CD1c-positive myeloid dendritic cell (primary cell): ENCODE results near the gene ARSB.
A peak's percentile ranks its signal among the peaks of the same experiment; 100 is the strongest.
"Not testable (repeated sequence)": the region's sequence is repeated elsewhere in the genome, so short reads cannot be mapped to it uniquely, and the experiment has no call there.

Experiments used
- DNase-seq: peaks from one replicate; pipeline ENCODE4 v3.0.0-alpha.2; 2016; ENCODE audit errors: extremely low spot score

The ARSB gene

GRCh38 chr5:78953092-78953800 is 31.9 kb downstream of the ARSB start:
- DNase-seq = no peak

- no peak for DNase-seq
Observed at GRCh38 chr5:78930721-78931120, 54.4 kb downstream of the ARSB start.

DNA sequence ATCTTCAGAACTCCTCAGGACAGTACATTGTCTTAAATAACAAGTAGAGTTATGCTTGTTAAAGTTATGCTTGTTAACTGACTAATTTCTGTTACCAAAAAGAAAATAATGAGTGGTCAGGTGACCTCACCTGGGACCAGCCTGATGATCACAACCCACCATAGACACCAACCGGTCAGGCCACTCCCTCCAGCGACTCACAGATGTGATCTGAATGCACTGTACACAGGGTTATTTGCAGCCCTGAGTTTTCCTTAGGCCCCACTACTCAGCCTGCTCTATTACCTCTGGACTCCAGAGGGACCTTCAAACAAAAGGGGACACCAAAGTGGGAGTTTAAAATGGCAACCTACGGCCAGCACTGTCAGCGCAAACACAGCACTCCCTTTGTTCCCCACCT is 55.3 kb downstream of the ARSB start:
- no peak for DNase-seq

DNA sequence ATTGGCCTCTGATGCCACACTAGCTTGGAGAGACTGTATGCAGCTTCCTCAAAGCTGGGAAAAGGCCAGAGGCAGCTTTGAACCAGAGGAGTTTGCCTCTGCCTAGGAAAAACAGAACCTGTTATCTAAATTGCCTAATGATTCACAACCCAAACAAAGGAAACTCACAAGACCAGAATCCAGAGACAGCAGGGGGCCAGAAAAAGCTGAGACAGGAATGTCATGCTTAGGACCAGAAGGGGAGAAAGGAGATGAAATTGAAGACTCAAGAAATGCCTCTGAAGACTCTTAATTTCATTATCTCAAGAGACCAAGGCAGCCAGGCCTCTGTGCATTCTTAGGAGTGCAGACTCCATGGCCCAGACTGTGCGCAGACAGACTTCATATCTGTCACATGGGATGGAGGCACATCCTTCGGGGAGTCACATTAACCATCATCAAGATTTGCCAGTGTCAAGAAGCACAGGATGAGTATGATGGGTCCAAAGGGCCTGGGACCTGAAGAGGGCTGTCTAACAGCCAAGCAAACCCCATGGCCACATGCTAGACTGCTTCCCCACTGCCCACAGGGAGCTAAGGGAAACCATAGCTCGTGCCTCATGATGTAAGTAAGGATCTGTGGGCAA is 57.3 kb downstream of the ARSB start:
- DNase-seq = no peak

- no peak for DNase-seq
Observed at GRCh38 chr5:78926252-78926651, 58.9 kb downstream of the ARSB start.

GRCh38 chr5:78925129-78925876 is 59.8 kb downstream of the ARSB start:
- no peak for DNase-seq

- DNase-seq = no peak
Observed at GRCh38 chr5:78923622-78923970, 61.5 kb downstream of the ARSB start.

DNA sequence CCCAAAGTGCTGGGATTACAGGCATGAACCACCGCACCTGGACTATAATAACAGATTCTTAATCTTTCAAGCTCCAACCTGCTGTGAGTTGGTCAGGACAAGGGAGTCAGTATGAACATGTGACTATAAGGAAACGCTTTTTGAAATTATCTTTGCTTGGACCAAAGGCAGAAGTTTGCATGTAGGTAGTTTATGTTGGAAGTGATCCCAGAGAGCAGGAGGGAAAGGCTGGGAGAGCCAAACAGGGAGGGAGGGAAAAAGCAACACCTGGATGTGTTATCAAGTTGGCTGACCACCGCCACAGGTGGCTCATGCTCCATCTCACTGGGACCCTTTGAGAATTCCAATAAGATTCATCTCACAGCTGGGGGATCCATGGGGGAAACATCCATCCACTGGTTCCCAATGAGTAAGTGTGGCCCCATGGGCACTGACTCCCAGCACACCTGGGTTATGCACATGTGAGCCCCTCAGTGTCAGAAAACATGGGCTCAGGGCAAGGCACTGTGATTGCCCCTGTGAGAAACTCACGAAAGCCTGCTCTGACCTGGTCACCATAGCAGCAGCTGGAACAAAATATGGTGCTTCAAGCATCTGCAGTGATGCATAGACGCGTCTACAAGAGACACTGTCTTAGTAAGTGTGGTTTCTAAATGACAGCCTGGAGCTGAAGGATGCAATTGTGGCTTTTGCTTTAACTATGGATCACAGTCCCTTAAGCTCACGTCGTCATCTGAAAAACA is 62.1 kb downstream of the ARSB start:
- DNase-seq = no peak

GRCh38 chr5:78920604-78921003 is 64.5 kb downstream of the ARSB start:
- no peak for DNase-seq

DNA sequence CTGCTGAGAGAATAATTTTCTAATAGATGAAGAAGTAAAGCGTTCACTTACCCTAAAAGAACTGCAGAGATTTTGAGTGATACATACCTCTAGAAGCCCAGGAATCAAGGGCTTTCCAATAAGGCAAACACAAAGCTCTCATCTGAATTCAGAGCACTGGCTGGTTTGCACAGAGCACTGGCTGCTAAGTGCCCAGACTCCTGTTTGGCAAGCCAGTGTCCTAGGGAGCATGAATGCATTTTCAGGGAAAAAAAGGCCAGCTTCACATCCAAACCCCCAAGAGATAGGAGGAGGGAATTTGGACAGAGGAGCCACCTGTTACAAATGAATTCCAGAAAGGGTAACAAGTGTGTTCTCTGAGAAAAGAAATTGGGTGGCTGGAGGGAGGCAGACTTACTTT is 65.3 kb downstream of the ARSB start:
- no peak for DNase-seq

- no peak for DNase-seq
Observed at GRCh38 chr5:78916044-78916443, 69.1 kb downstream of the ARSB start.

- no peak for DNase-seq
Observed at GRCh38 chr5:78915170-78915569, 69.9 kb downstream of the ARSB start.

GRCh38 chr5:78912811-78913210 is 72.3 kb downstream of the ARSB start:
- no peak for DNase-seq

GRCh38 chr5:78912085-78912771 is 72.9 kb downstream of the ARSB start:
- DNase-seq = no peak

DNA sequence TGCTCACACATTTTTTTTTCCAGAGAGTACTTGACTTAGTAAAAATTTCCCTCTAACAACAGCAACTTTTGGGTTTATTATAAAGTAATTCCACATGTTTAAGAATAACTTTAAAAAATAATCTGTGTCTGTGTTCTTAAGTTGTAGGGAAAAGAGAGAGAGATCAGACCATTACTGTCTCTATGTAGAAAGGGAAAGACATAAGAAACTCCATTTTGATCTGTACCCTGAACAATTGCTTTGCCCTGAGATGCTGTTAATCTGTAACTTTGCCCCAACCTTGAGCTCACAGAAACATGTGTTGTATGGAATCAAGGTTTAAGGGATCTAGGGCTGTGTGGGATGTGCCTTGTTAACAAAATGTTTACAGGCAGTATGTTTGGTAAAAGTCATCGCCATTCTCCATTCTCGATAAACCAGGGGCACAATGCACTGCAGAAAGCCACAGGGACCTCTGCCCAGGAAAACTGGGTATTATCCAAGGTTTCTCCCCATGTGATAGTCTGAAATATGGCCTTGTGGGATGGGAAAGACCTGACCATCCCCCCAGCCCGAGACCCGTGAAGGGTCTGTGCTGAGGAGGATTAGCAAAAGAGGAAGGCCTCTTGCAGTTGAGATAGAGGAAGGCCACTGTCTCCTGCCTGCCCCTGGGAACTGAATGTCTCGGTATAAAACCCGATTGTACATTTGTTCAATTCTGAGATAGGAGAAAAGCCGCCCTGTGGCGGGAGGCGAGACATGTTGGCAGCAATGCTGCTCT is 75.7 kb downstream of the ARSB start:
- not testable (repeated sequence) for DNase-seq

GRCh38 chr5:78908173-78909061 is 76.7 kb downstream of the ARSB start:
- DNase-seq = no peak

GRCh38 chr5:78907255-78907891 is 77.7 kb downstream of the ARSB start:
- DNase-seq = peak; percentile 54

DNA sequence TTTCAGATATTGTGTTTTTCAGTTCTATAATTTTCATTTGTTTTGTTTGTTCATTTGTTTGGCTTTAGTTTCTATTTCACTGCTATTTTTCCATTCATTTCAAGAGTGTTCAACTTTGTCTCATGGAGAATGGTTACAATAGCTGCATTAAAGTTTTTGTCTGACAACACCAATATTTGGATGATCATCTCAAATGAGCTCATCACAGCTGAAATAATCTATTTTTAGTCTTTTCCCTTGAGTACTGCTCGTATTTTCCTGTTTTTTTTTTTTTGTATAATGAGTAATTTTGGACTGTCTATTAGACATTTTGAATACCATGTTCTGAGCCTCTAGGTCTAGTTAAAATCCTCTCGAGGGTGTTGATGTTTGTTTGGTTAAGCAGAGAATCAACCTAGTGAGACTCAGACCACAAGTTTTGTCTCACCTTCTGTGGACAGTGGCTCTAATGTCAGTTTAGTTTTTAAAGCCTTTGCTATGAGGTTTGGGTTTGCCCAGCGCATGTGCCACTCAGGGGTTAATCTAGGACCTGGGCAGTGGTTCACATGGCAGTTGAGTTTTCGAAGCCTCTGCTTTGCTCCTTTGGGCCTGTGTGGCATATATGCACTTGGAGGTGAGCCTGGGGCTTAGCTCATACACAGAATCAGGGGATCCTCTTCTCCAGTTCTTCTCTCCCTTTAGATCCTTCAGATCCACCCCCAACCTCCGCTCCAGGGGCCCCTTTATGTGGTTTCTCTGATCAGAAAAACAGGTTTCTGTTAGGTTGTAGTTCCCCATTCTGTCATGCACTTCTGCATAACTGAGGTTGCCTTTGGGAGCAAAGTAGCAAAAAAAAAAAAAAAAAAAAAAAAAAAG is 79.8 kb downstream of the ARSB start:
- peak; percentile 66 for DNase-seq

GRCh38 chr5:78903861-78904260 is 81.2 kb downstream of the ARSB start:
- DNase-seq = no peak
